KOPT-K1 (cell line): ENCODE data around the gene ETV4.
"Not testable (repeated sequence)": the region's sequence is repeated elsewhere in the genome, so short reads cannot be mapped to it uniquely, and the experiment has no call there.

ENCODE experiments used
- H3K27ac ChIP-seq: fragments of 200-600 bp; sonication (generic); 2 replicates; pipeline ENCODE4 v1.5.1; 2016; ENCODE audit warnings: antibody characterized with exemption, mild to moderate bottlenecking, low read depth, low read length; ENCODE audit not compliant: poor library complexity, severe bottlenecking
- H3K36me3 ChIP-seq: fragments of 200-600 bp; sonication (generic); 2 replicates; pipeline ENCODE4 v1.5.1; 2017; ENCODE audit warnings: antibody characterized with exemption, mild to moderate bottlenecking, low read length, moderate library complexity; ENCODE audit not compliant: insufficient read depth
- H3K9me3 ChIP-seq: fragments of 200-600 bp; sonication (generic); 2 replicates; pipeline ENCODE4 v1.5.1; 2017; ENCODE audit warnings: antibody characterized with exemption, low read length, mild to moderate bottlenecking; ENCODE audit not compliant: insufficient read depth, poor library complexity, severe bottlenecking

Gene ETV4

DNA sequence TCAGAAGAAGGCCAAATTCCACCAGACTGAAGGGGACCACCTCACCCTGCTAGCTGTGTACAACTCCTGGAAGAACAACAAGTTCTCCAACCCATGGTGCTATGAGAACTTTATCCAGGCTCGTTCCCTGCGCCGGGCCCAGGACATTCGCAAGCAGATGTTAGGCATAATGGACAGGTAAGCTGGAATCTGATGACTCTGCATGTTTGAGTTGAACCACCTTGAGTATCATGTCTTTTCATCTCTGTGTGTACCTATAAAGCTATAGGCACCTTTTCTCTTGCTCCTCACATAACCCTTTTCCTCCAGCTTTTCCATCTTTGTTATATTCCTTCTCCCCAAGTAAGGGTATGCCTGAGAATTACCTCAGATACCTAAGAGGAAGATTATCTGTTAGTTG is 24.8 kb downstream of the ETV4 start:
- no peaks in the 10 kb centered on the region for H3K9me3 ChIP-seq

GRCh38 chr17:43517615-43518386 is 28.3 kb downstream of the ETV4 start:
- Histone ChIP-seq H3K27ac (no peak overlapping the region), H3K9me3 (no peaks in the 10 kb centered on the region), H3K36me3 (peaks cover 100% of the 10 kb centered on the region)

More for the DNA sequence above, 24.8 kb downstream of the ETV4 start:
- no peak overlapping the region for H3K27ac ChIP-seq
- H3K36me3 ChIP-seq: peaks cover 100% of the 10 kb centered on the region

DNA sequence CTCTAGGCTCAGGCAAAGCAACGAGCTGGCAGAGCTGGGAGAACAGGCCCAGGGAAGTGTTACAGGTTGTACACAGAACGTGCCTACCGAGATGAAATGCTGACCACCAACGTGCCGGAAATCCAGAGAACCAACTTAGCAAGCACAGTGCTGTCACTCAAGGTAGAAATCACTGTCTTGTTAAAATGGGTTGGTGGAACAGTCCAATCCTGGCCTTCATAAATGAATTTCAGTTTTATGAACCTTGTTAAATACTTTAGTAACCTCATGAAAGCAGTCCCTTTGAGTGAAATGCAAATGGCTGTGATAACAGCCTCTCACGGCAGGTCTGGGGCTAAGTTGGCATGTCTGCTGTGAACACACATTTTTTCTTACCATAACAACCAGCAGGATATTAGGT is 29.0 kb downstream of the ETV4 start:
- H3K9me3 ChIP-seq: no peaks in the 10 kb centered on the region
- H3K36me3 ChIP-seq: peaks cover 100% of the 10 kb centered on the region
- no peak overlapping the region for H3K27ac ChIP-seq

- Histone ChIP-seq H3K9me3 (no peaks in the 10 kb centered on the region), H3K36me3 (peaks cover 100% of the 10 kb centered on the region), H3K27ac (no peak overlapping the region)
Observed at GRCh38 chr17:43515656-43516055, 30.5 kb downstream of the ETV4 start.

DNA sequence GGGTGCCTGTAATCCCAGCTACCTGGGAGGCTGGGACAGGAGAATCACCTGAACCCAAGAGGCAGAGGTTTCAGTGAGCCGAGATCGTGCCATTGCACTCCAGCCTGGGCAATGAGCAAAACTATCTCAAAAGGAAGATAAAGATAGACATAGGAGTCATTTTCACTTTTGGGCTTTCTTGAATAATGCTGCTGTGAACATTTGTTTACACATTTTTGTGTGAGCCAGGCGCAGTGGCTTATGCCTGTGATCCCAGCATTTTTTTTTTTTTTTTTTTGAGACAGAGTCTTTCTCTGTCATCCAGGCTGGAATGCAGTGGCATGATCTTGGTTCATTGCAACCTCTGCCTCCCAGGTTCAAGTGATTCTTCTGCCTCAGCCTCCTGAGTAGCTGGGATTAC is 34.9 kb downstream of the ETV4 start:
- H3K9me3 ChIP-seq, H3K27ac ChIP-seq: not testable (repeated sequence)
- H3K36me3 ChIP-seq: peaks cover 100% of the 10 kb centered on the region

DNA sequence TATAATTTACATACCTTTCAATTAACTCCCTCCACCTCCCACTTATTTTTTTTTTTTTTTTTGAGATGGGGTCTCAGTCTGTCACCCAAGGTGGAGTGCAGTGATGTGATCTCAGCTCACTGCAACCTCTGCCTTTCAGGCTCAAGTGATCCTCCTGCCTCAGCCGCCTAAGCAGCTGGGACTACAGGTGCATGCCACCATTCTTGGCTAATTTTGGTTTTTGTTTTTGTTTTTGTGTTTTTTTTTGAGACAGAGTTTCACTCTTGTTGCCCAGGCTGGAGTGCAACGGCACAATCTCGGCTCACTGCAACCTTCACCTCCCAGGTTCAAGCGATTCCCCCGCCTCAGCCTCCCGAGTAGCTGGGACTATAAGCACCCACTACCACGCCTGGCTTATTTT is 36.7 kb downstream of the ETV4 start:
- peaks cover 100% of the 10 kb centered on the region for H3K36me3 ChIP-seq
- not testable (repeated sequence) for H3K9me3 ChIP-seq, H3K27ac ChIP-seq

DNA sequence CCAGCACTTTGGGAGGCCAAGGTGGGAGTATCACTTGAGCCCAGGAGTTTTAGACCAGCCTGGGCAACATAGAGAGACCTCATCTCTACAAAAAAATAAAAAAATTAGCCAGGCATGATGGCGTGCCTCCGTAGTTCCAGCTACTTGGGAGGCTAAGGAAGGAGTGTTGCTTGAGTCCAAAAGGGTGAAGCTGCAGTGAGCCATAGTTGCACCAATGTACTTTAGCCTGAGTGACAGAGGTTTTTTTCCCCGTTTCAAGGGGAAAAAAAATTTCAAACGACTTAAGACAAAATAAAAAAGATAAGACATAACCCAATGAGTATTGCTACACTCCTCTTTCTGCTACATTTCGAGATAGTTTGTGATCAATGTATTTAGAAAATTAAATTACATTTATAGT is 55.5 kb downstream of the ETV4 start:
- Histone ChIP-seq H3K36me3 (peaks cover 58% of the 10 kb centered on the region), H3K9me3 (no peaks in the 10 kb centered on the region), H3K27ac (no peak overlapping the region)

DNA sequence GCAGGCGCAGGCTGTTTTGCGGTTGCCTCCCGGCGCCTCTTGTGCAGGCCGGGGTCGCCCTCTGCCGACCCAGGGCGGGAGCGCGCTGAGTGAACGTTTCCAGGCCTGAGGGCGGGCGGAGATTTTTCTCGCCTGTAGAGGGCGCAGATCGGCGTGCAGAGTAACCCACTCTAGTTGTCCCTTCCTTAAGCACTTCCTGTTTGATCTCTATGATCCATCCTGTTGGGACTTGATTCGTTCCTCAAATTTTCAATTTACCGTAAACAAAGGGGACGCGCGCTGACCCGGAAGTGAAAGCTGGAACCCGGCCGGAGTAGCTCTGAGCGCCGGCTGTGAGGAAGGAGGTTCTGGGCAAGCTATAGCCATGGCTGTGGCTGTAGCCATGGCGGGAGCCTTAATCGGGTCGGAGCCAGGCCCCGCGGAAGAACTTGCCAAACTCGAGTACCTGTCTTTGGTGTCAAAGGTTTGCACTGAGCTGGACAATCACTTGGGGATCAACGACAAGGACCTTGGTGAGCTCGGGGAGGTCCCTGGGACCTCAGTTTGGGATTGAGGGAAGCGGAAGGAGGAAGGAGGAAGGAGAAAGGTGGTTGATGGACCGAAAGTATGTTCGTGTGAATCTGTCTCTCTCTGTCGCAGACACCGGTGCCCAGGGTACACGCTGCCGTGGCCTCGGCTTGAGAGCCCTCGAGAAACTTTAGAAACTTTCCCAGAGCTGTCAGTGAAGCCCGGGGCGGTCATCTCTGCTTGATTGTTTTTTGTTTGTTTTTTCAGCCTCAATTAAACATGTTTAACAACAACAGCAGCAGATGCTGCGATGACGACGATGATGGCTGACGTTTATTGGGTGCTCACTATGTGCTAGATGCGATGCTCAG is 62.2 kb downstream of the ETV4 start, which contains the start of gene DHX8:
Gene DHX8, plus strand, starts transcription at position 302 of the 878 bp plus-strand sequence. Its CDS starts 63 bp downstream, at position 365.
- H3K9me3 ChIP-seq: no peaks in the 10 kb centered on the region
- no peaks in the 10 kb centered on the region for H3K36me3 ChIP-seq
- H3K27ac ChIP-seq: peak within 1 kb of the TSS; percentile 72

DNA sequence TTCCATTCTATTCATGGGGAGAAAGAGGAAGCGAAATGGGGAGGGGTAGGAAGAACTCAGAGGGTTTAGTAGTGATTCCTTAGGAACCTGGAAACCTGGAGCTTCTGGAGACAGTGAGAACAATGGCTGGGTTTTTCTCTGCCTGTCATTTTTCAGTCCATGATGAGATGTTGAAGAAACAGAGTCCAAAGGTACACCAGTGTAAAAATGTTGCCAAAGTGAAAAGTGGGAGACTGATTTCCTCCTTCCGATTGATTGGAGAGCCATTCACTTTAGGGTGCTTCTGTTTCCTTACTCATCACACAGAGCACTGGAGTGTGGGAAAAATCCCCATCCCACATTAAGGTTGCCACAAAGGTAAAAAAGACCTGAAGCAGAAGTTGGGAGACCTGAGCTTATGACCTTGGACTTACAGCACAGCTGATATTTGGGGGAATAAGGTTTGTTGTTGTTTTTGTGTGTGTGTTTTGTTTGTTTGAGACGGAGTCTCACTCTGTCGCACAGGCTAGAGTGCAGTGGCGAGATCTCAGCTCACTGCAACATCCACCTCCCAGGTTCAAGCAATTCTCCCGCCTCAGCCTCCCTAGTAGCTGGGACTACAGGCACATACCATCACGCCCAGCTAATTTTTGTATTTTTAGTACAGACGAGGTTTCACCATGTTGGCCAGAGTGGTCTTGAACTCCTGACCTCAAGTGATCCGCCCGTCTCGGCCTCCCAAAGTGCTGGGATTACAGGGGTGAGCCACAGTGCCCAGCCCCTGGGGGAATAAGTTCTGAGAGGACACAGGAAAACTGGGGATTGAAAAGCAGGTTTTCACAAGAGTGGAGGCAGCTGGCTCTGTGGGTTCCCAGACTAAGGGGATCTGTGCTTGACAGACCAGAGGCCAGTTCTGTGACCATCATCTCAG is 63.8 kb downstream of the ETV4 start:
- Histone ChIP-seq H3K9me3 (no peaks in the 10 kb centered on the region), H3K27ac (no peak overlapping the region), H3K36me3 (no peaks in the 10 kb centered on the region)

DNA sequence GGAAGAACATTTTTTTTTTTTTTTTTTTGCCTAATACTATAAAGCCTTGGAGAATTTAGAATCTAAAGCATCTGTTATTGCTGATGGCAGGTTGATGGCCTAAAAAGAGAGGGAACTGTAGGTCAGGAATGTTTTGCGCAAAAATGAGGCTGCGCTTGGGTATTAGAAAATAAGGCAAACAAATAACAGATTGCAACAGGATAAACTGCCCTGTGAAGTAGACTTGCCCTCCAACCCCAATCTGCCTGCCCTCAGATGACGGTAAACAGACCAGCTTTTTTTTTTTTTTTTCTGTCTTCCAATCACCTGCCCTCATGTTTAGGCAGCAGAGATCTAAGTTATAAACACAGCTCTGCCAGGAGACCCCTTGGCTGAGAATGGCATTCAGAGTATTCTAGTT is 66.2 kb downstream of the ETV4 start:
- H3K27ac ChIP-seq: no peak overlapping the region
- H3K9me3 ChIP-seq: no peaks in the 10 kb centered on the region

More for the DNA sequence above, 66.2 kb downstream of the ETV4 start:
- no peaks in the 10 kb centered on the region for H3K36me3 ChIP-seq
